Measurements from ENCODE around the gene SFT2D1.

- TF ChIP-seq POLR2AphosphoS5 (IDR thresholded peaks at IDR 0.05; ENCODE audit: borderline replicate concordance, low read depth, low read length), result no peak
- no peak for TF ChIP-seq EZH2 (IDR thresholded peaks at IDR 0.05)
These were observed 46.1 kb downstream of the SFT2D1 start for GRCh38 chr6:166296035-166296883.
